Mammary epithelial cell (primary cell): ENCODE measurements around the gene NHERF1.

Experiments
- EZH2 ChIP-seq: IDR thresholded peaks from 2 replicates; pipeline ENCODE4 v1.6.1; 2012; ENCODE audit warnings: low read length, inconsistent platforms, borderline replicate concordance
- TF ChIP-seq, protein P1 (sequence below), 2 donors: IDR thresholded peaks in 1 of 2; conservative IDR thresholded peaks in 1 of 2; 2 replicates each; pipeline ENCODE4 v1.5.1; 2011 to 2012; ENCODE audit warnings: inconsistent platforms in 2 of 2, low read length in 2 of 2, mild to moderate bottlenecking in 2 of 2, control low read depth in 1 of 2, low read depth in 1 of 2; ENCODE audit not compliant: insufficient read depth in 1 of 2; ENCODE audit errors: extremely low read depth in 1 of 2

DNA sequence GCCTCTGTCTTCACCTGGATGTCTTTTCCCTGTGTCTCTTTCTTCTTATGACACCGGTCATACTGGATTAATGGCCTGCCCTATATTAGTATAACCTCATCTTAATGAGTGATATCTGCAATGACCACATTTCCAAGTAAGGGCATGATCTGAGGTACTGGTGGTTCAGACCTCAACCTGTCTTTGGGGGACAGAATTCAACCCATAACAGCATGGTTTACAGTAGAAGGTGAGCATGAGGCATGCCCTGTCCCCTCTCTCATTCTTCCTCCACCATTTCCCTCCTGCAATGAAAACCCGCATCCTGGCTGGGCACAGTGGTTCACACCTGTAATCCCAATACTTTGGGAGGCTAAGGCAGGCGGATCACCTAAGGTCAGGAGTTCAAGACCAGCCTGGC is 14.2 kb upstream of the NHERF1 start:
- TF ChIP-seq, protein P1, sequence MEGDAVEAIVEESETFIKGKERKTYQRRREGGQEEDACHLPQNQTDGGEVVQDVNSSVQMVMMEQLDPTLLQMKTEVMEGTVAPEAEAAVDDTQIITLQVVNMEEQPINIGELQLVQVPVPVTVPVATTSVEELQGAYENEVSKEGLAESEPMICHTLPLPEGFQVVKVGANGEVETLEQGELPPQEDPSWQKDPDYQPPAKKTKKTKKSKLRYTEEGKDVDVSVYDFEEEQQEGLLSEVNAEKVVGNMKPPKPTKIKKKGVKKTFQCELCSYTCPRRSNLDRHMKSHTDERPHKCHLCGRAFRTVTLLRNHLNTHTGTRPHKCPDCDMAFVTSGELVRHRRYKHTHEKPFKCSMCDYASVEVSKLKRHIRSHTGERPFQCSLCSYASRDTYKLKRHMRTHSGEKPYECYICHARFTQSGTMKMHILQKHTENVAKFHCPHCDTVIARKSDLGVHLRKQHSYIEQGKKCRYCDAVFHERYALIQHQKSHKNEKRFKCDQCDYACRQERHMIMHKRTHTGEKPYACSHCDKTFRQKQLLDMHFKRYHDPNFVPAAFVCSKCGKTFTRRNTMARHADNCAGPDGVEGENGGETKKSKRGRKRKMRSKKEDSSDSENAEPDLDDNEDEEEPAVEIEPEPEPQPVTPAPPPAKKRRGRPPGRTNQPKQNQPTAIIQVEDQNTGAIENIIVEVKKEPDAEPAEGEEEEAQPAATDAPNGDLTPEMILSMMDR (conservative IDR thresholded peaks at IDR 0.05 in 1 of 2, IDR thresholded peaks at IDR 0.05 in 1 of 2; ENCODE audit: extremely low read depth in 1 of 2, insufficient read depth in 1 of 2, low read depth in 1 of 2, low read length in 2 of 2): no peak
- TF ChIP-seq EZH2: no peak
